Osteoblast (primary cell): ENCODE results near the gene OR2AG1. TPM values are rescaled to one million over a fixed set of nuclear protein-coding genes. Genes with fewer than 3 reads are reported as not detected.

Source experiments
- DNase-seq: peaks from one replicate; pipeline ENCODE4 v3.0.0; 2011; ENCODE audit warnings: low spot score, mixed read lengths; ENCODE audit not compliant: insufficient read length; ENCODE audit errors: missing footprints
- H2AFZ ChIP-seq: 2 replicates; pipeline ENCODE4 v1.6.0; 2011; ENCODE audit warnings: mild to moderate bottlenecking, low read length
- H3K27ac ChIP-seq: 2 replicates; pipeline ENCODE4 v1.5.1; 2011; ENCODE audit warnings: mild to moderate bottlenecking, low read depth, low read length, moderate library complexity
- H3K27me3 ChIP-seq: 2 replicates; pipeline ENCODE4 v1.6.0; 2012; ENCODE audit warnings: mild to moderate bottlenecking, control low read depth, inconsistent platforms, low read length, moderate library complexity; ENCODE audit not compliant: insufficient read depth
- H3K36me3 ChIP-seq: 2 replicates; pipeline ENCODE4 v1.5.1; 2011; ENCODE audit warnings: mild to moderate bottlenecking, low read length, control low read depth, moderate library complexity; ENCODE audit not compliant: insufficient read depth
- H3K4me1 ChIP-seq: 2 replicates; pipeline ENCODE4 v1.5.1; 2011; ENCODE audit warnings: mild to moderate bottlenecking, low read length, control low read depth, moderate library complexity; ENCODE audit not compliant: insufficient read depth
- H3K4me2 ChIP-seq: 2 replicates; pipeline ENCODE4 v1.6.0; 2011; ENCODE audit warnings: mild to moderate bottlenecking, low read length; ENCODE audit not compliant: insufficient read depth
- H3K4me3 ChIP-seq: fragments of 200-600 bp; sonication (generic); 3 replicates; pipeline ENCODE4 v1.5.1; 2012; ENCODE audit warnings: mild to moderate bottlenecking, low read length, inconsistent platforms; ENCODE audit not compliant: insufficient read depth
- H3K79me2 ChIP-seq: 2 replicates; pipeline ENCODE4 v1.6.0; 2012; ENCODE audit warnings: mild to moderate bottlenecking, low read length, control low read depth, inconsistent platforms; ENCODE audit not compliant: insufficient read depth
- H3K9me3 ChIP-seq: 2 replicates; pipeline ENCODE4 v1.5.1; 2011; ENCODE audit warnings: low read depth, low read length, control low read depth
- H4K20me1 ChIP-seq: 2 replicates; pipeline ENCODE4 v1.6.0; 2012; ENCODE audit warnings: mild to moderate bottlenecking, low read length, control low read depth; ENCODE audit not compliant: insufficient read depth
- total RNA-seq: library from RNA; depleted of rRNA; stranded (reverse); fragments of >200 nt; gene quantifications from 2 replicates; pipeline ENCODE4 v1.2.3, GENCODE V29; 2012
- TF ChIP-seq, protein P1 (sequence below): IDR thresholded peaks from 2 replicates; pipeline ENCODE4 v1.5.1; 2011; ENCODE audit warnings: mild to moderate bottlenecking, low read depth, low read length, moderate library complexity; ENCODE audit errors: extremely low read depth

The OR2AG1 gene
- total RNA-seq, 1 donor, result not detected

DNA sequence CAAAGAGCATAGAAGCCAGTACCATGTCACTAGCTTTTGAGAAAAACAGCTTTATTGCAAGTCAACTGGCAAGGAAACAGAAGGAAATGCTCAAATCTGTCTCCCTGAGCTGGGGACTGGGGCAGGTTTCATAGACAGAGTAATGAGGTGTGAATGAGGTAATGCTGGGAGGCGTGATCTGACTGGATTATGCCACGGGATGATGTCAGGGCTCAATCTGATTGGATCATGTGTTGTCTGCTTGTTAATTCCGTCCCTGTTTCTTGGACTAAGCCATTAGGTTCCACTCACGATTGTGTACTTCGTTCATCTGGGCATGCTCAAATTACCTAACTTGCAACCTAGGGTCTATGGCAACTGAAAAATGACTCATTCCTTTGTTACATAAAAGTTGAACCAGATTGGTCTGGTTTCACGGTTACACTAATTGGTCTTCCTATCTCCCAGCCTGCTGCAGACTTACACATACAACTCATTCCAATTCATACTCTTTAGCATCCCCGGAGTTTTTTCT, 42.5 kb downstream of the OR2AG1 start:
- H3K27ac ChIP-seq, result no peak overlapping the region
- DNase-seq, result no peak
- TF ChIP-seq, protein P1, sequence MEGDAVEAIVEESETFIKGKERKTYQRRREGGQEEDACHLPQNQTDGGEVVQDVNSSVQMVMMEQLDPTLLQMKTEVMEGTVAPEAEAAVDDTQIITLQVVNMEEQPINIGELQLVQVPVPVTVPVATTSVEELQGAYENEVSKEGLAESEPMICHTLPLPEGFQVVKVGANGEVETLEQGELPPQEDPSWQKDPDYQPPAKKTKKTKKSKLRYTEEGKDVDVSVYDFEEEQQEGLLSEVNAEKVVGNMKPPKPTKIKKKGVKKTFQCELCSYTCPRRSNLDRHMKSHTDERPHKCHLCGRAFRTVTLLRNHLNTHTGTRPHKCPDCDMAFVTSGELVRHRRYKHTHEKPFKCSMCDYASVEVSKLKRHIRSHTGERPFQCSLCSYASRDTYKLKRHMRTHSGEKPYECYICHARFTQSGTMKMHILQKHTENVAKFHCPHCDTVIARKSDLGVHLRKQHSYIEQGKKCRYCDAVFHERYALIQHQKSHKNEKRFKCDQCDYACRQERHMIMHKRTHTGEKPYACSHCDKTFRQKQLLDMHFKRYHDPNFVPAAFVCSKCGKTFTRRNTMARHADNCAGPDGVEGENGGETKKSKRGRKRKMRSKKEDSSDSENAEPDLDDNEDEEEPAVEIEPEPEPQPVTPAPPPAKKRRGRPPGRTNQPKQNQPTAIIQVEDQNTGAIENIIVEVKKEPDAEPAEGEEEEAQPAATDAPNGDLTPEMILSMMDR, result no peak
- H3K9me3 ChIP-seq, result no peaks in the 10 kb centered on the region
- H3K4me1 ChIP-seq, result no peaks in the 10 kb centered on the region
- no peak overlapping the region for H3K4me2 ChIP-seq
- no peak overlapping the region for H3K4me3 ChIP-seq
- no peaks in the 10 kb centered on the region for H3K79me2 ChIP-seq
- H4K20me1 ChIP-seq, result no peaks in the 10 kb centered on the region
- no peaks in the 10 kb centered on the region for H3K27me3 ChIP-seq
- H3K36me3 ChIP-seq, result no peaks in the 10 kb centered on the region
- no peak overlapping the region for H2AFZ ChIP-seq

DNA sequence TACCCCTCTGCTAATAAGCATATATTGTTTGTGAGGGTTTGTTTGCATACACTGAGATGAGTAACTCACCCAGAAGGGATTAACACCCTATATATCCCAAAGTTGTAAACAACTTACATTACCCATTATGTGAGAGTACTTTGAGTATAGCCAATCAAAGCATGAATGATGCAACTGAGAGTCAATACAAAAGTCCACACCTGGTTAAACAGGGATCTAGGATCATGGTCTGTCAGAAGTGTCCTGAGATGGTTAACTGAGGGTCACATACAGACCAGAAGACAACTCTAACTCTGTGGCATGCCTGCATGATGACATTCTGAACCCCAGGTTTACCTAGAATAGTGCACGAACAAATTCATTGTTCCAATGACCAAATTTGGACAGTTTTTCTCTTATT, 45.3 kb downstream of the OR2AG1 start:
- H3K4me2 ChIP-seq, result no peak overlapping the region
- DNase-seq, result no peak
- no peak overlapping the region for H3K4me3 ChIP-seq
- no peaks in the 10 kb centered on the region for H3K4me1 ChIP-seq
- no peaks in the 10 kb centered on the region for H3K79me2 ChIP-seq
- H4K20me1 ChIP-seq, result no peaks in the 10 kb centered on the region
- no peak overlapping the region for H2AFZ ChIP-seq
- H3K36me3 ChIP-seq, result no peaks in the 10 kb centered on the region
- no peaks in the 10 kb centered on the region for H3K27me3 ChIP-seq
- H3K9me3 ChIP-seq, result no peaks in the 10 kb centered on the region
- no peak overlapping the region for H3K27ac ChIP-seq
- TF ChIP-seq, protein P1, result no peak

DNA sequence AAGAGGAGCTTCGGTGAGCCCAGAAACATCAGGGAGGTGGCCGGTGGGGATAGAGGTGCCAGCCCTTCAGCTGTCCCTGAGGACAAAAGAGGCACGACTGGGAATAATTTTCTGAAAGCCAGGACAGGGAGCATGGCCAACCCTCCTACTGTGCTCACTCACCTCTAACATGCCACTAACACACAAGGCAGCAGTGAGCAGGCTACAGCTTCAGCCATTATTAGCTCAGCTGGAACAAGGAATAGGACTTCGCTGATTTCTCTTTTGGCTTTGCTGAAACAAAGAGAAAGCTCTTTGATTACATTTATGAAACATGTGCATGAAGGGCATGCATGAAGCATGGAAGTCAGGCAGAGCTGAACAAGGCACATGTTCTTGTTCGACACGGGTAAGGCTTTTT, 50.5 kb downstream of the OR2AG1 start:
- no peaks in the 10 kb centered on the region for H3K79me2 ChIP-seq
- no peaks in the 10 kb centered on the region for H3K4me1 ChIP-seq
- no peak for DNase-seq
- H3K36me3 ChIP-seq, result no peaks in the 10 kb centered on the region
- no peaks in the 10 kb centered on the region for H3K9me3 ChIP-seq
- H4K20me1 ChIP-seq, result no peaks in the 10 kb centered on the region
- H2AFZ ChIP-seq, result no peak overlapping the region
- H3K4me2 ChIP-seq, result no peak overlapping the region
- no peak overlapping the region for H3K4me3 ChIP-seq
- TF ChIP-seq, protein P1, result no peak
- no peak overlapping the region for H3K27ac ChIP-seq
- H3K27me3 ChIP-seq, result no peaks in the 10 kb centered on the region

DNA sequence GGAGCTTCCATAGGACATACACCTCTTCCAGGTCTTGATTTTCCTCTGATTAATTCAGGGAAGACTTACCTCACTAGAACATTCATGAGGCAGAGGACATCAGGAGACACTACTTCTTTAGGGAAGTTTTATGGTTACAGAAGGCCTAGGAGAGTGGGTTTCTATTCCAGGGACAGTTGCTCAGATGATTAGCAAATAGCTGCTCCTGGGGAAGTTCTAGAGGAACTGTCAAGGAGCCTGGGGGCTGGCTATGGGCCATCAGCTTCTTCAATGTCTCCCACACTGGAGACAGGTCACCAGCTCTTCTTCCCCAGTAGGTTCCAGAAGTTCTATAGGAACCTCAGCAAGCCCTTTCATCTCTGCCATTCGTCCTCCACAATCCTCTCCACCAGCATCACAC, 51.2 kb downstream of the OR2AG1 start:
- Histone ChIP-seq H3K4me1 (no peaks in the 10 kb centered on the region), H3K27me3 (no peaks in the 10 kb centered on the region), H3K4me2 (no peak overlapping the region), H4K20me1 (no peaks in the 10 kb centered on the region), H2AFZ (no peak overlapping the region), H3K9me3 (no peaks in the 10 kb centered on the region), H3K4me3 (no peak overlapping the region), H3K36me3 (no peaks in the 10 kb centered on the region), H3K79me2 (no peaks in the 10 kb centered on the region), H3K27ac (no peak overlapping the region)
- TF ChIP-seq, protein P1, result no peak
- DNase-seq, result no peak

Other genes starting within 250 kb of the OR2AG1 start
- 7.2 and 10.6 TPM in 2 replicates for gene RRP8, start 179.4 kb upstream of the OR2AG1 start, total RNA-seq
- gene ILK, start 179.2 kb upstream of the OR2AG1 start, total RNA-seq, result 151 and 176 TPM in 2 replicates
- gene TAF10, start 170.8 kb upstream of the OR2AG1 start, total RNA-seq, result 23.5 and 28.0 TPM in 2 replicates
- 120 and 127 TPM in 2 replicates for gene TPP1, start 163.6 kb upstream of the OR2AG1 start, total RNA-seq
- gene DCHS1, start 127.2 kb upstream of the OR2AG1 start, total RNA-seq, result 0.59 and 1.1 TPM in 2 replicates
- gene MRPL17, start 99.7 kb upstream of the OR2AG1 start, total RNA-seq, result 29.5 and 29.7 TPM in 2 replicates
- gene OR2AG2, start 11.0 kb upstream of the OR2AG1 start, total RNA-seq, result 0.29 and 0.36 TPM in 2 replicates
- 0.36 and 0.59 TPM in 2 replicates for gene OR6A2, start 16.7 kb downstream of the OR2AG1 start, total RNA-seq
- not detected in 2 replicates for gene OR10A5, start 62.7 kb downstream of the OR2AG1 start, total RNA-seq
- not detected in 2 replicates for gene OR10A2, start 80.0 kb downstream of the OR2AG1 start, total RNA-seq
- gene OR10A4, start 93.6 kb downstream of the OR2AG1 start, total RNA-seq, result not detected in 2 replicates
- gene OR2D2, start 109.5 kb downstream of the OR2AG1 start, total RNA-seq, result 0.36 and 0.88 TPM in 2 replicates
- not detected in 2 replicates for gene OR2D3, start 138.0 kb downstream of the OR2AG1 start, total RNA-seq
- gene ZNF215, start 143.4 kb downstream of the OR2AG1 start, total RNA-seq, result 4.3 and 5.0 TPM in 2 replicates
- 3.6 and 4.7 TPM in 2 replicates for gene ZNF214, start 237.3 kb downstream of the OR2AG1 start, total RNA-seq
- under 0.01 TPM in 1 of 2 replicates, not detected in the other for gene NLRP14, start 237.5 kb downstream of the OR2AG1 start, total RNA-seq